ENCODE data around the gene NANOS3. TPM values are rescaled to one million over a fixed set of nuclear protein-coding genes. Genes with fewer than 3 reads are reported as not detected.
A peak's percentile ranks its signal among the peaks of the same experiment; 100 is the strongest.

The NANOS3 gene
- total and polyA plus RNA-seq, 2 of the 13 experiments (the other 11 are each of a cell fraction or from before 2014, with no cell fraction given): 0.21 TPM; not detected in 1

GRCh38 chr19:13839130-13839937 is 37.6 kb upstream of the NANOS3 start:
- Histone ChIP-seq H3K4me3 (replicated peaks in 1 of 3; ENCODE audit: insufficient read depth in 1 of 3, low read depth in 2 of 3, low read length in 3 of 3) (no peak overlapping the region), H3K9me3 (ENCODE audit: low read length) (no peaks in the 10 kb centered on the region), H3K4me2 (ENCODE audit: low read depth, low read length) (no peak overlapping the region), H2AFZ (ENCODE audit: low read length) (no peak overlapping the region), H3K9ac (ENCODE audit: insufficient read depth, low read depth, low read length) (no peak overlapping the region), H3K4me1 (ENCODE audit: insufficient read depth, low read length) (peaks cover 53% of the 10 kb centered on the region), H3K36me3 (replicated peaks in 1 of 2; ENCODE audit: control insufficient read depth in 1 of 2, insufficient read depth in 2 of 2, low read length in 2 of 2) (no peaks in the 10 kb centered on the region; a peak in 2 of 5 replicates), H3K27ac (ENCODE audit: extremely low read length, insufficient read depth, low read length) (no peak overlapping the region), H3K79me2 (ENCODE audit: insufficient read depth, low read length) (peaks cover 25% of the 10 kb centered on the region), H4K20me1 (ENCODE audit: insufficient read depth, low read length) (no peaks in the 10 kb centered on the region), H3K27me3 (ENCODE audit: control insufficient read depth in 1 of 2, insufficient read depth in 2 of 2, low read length in 2 of 2) (no peaks in the 10 kb centered on the region)
- ChIA-PET POLR2A (no interaction called here), CTCF (ENCODE audit: low intra/inter-chr PET ratio, low total read pairs) (no interaction called here)
- in situ Hi-C loops (cut with HindIII; ENCODE audit: extremely low pct_ligation_motif_present, low pct_unique_long_range_greater_than_20kb): no loop called here
- FAIRE-seq (no peak), DNase-seq (ENCODE audit: low spot score) (no peak), ATAC-seq (no peak)
- WGBS (ENCODE audit: low lambda C conversion rate): 96% methylated on average over 19 of the region's 36 CpGs
- intact Hi-C loops (cut with micrococcal nuclease; ENCODE audit: unreplicated experiment): no loop called here
- TF ChIP-seq ZNF687 (CRISPR knock-in tag; IDR thresholded peaks at IDR 0.05) (peak; percentile 8; the same call in 1 of the 2 replicates), ETS1 (CRISPR knock-in tag; IDR thresholded peaks at IDR 0.05) (no peak), ZNF12 (CRISPR knock-in tag; IDR thresholded peaks at IDR 0.05) (no peak), RBFOX2 (IDR thresholded peaks at IDR 0.05; ENCODE audit: low read depth, low read length) (0 out of 2 replicates have a peak, but pooled peaks have one; percentile 34), MIER2 (CRISPR knock-in tag; IDR thresholded peaks at IDR 0.05) (no peak), ZBTB33 (CRISPR knock-in tag; IDR thresholded peaks at IDR 0.05) (0 out of 2 replicates have a peak, but pooled peaks have one; percentile 19), ZNF234 (CRISPR knock-in tag; conservative IDR thresholded peaks at IDR 0.05) (no peak), AGO2 (optimal IDR thresholded peaks at IDR 0.05; ENCODE audit: low read depth, low read length) (peak; percentile 18)
- BruUV-seq (replicated peaks): no TSS peak

Data from HepG2 (cell line).